Esophagus muscularis mucosa (tissue), 3 donors: ENCODE results near the gene FBLIM1.

ENCODE experiments used
- CTCF ChIP-seq, 3 experiments: fragments of 200-600 bp in 2 of 3; fragments of 450-650 bp in 1 of 3; sonication (generic) in 2 of 3; IDR thresholded peaks; one replicate each; pipeline ENCODE4 v1.5.1; 2017 to 2019; ENCODE audit warnings: antibody characterized with exemption in 3 of 3, mild to moderate bottlenecking in 2 of 3, moderate library complexity in 1 of 3
- POLR2A ChIP-seq: fragments of 450-650 bp; IDR thresholded peaks from one replicate; pipeline ENCODE4 v1.6.1; 2017; ENCODE audit warnings: antibody characterized with exemption, moderate library complexity, mild to moderate bottlenecking, low read depth
- POLR2AphosphoS5 ChIP-seq, 2 donors: sonication (generic); formaldehyde crosslinking; IDR thresholded peaks; one replicate each; pipeline ENCODE4 v1.6.1; 2017; ENCODE audit warnings: antibody characterized with exemption in 2 of 2

GRCh38 chr1:15764890-15765289, 6.3 kb downstream of the FBLIM1 start:
- no peak for TF ChIP-seq CTCF (IDR thresholded peaks at IDR 0.05)
- TF ChIP-seq POLR2A, result no peak
- TF ChIP-seq POLR2AphosphoS5 (IDR thresholded peaks at IDR 0.05), result no peak
